Measurements from ENCODE around the gene MLYCD. TPM values are rescaled to one million over a fixed set of nuclear protein-coding genes. Genes with fewer than 3 reads are reported as not detected.

Gene MLYCD
- total RNA-seq, 2 experiments from 2014 or later, result 5.3 to 5.7 TPM

DNA sequence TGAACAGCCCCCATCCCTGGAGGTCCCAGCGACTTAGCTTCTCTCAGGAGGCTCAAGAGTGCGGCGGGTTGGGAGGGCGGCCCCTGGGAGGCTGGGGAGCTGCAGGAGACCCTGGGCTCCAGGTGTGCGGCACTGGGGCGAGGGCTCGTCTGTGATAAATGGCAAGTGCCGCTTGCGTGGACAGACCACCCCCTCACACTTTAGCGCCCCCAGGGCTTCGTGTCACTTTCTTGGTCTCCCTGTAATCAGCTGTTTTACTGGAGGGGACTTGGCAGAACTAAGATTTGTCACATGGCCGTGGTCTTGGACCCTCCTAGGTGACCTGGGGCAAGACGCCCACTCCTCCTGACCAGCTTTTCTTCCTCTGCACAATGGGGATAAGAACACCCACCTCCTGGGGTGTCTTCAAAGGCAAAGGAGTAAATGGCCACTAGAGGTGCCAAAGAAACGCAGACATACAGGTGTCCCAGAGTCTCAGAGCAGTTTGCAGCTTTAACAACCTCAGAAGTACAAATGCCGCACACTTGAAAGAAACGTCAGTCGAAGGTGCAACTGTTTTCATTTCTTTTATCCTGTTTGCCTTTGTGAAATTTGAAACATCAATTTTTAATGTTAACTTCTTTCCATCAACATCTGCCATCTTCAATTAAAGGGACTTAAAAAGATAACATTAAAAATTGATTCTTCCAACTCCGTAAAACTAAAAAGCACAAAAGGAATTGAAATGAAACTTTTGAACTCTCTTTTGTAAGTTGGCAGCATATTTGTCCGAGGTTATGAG, 55.1 kb downstream of the MLYCD start:
- Mint-ChIP-seq H3K36me3 (no peaks in the 10 kb centered on the region), H3K4me3 (no peak overlapping the region), H3K9me3 (ENCODE audit: low read depth) (peaks cover 5% of the 10 kb centered on the region), H3K27ac (no peak overlapping the region), H3K4me1 (peaks cover 13% of the 10 kb centered on the region), H3K27me3 (peaks cover 11% of the 10 kb centered on the region)
- DNase-seq (no peak), ATAC-seq (peak; percentile 31)
- CTCF ChIA-PET, result interaction anchor here (0.5 to 1.8 kb wide), 11 partner anchors 8 to 233 kb away, joined by 3 to 16 read pairs (median 4); partner anchors contain the start of gene TAF1C

DNA sequence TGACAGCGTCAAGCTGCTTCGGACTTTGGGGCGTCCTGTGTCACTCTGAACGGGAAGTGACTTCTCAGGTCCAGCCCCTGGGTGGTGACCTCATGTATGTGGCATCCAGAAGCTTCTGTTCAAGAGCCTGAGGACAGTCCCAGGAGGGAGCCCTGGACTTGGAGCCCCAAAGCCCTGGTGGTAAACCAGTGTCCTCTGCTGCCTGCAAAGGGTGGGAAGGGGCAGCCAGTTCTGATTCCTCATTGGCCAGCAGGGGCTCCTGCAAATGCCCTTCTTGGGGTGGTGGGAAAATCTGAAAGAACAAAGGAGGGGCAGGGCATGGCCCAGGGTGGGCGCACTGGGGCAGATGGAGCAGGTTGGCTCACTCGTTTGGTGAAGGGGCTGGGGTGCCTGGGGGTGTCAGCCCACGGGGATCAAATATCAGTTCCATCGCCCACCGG, 55.7 kb downstream of the MLYCD start:
- Mint-ChIP-seq H3K27ac (no peak overlapping the region), H3K27me3 (peaks cover 11% of the 10 kb centered on the region), H3K4me1 (peaks cover 13% of the 10 kb centered on the region), H3K36me3 (no peaks in the 10 kb centered on the region), H3K9me3 (ENCODE audit: low read depth) (peaks cover 5% of the 10 kb centered on the region), H3K4me3 (no peak overlapping the region)
- ATAC-seq, result no peak
- DNase-seq, result no peak
- CTCF ChIA-PET, result interaction anchor here (1.0 to 1.8 kb wide), 9 partner anchors 8 to 232 kb away, joined by 3 to 16 read pairs (median 4); partner anchors contain the start of gene TAF1C

DNA sequence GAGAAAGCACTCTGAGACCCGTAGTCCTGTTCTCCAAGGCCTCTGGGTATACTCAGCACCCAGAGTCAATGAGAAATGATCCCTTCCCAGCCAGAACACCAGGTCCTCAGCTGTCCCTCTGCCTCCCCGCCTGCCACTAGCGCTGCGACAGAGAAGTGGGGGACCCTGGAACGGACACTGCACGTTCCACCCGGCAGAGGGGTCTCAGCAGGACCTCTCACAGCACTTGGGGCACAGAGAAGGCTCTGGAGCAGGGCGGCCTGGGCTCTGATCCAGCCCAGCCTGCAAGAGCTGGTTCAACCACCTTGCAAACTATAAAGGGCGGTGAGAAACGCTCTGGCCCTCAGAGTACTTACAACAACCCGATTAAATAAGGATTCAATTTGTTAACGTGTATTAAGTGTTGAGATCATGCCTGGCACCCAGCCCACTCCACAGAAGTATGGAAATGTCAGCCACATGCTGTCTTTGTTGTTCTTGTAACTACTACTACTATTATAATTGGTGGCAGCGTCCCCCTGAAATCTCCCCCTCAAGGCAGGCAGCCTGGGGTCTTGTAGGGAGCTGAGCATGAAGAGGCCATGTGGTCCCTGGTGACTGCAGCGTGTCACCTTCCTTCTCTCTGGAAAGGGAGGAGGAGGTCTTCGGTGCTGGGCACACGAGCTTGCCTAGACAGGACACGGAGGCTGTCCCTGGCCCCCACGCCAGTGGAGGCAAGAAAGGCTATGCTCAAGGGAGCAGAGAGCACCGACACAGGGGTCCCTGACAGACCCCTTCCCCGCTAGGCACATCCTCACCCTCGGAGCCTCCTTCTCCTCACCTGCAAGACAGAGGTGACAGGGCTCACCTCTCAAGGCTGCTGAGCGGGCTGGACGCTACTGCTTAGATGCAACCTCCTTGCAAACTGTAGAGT, 56.6 kb downstream of the MLYCD start:
- Mint-ChIP-seq H3K4me1 (peaks cover 13% of the 10 kb centered on the region), H3K36me3 (no peaks in the 10 kb centered on the region), H3K4me3 (no peak overlapping the region), H3K27ac (no peak overlapping the region), H3K9me3 (ENCODE audit: low read depth) (no peaks in the 10 kb centered on the region), H3K27me3 (peaks cover 11% of the 10 kb centered on the region)
- CTCF ChIA-PET, result interaction anchor here (1.1 to 3.8 kb wide), 9 partner anchors 8 to 969 kb away, joined by 3 to 22 read pairs (median 7); partner anchors contain the start of gene TAF1C
- DNase-seq (no peak), ATAC-seq (no peak)

DNA sequence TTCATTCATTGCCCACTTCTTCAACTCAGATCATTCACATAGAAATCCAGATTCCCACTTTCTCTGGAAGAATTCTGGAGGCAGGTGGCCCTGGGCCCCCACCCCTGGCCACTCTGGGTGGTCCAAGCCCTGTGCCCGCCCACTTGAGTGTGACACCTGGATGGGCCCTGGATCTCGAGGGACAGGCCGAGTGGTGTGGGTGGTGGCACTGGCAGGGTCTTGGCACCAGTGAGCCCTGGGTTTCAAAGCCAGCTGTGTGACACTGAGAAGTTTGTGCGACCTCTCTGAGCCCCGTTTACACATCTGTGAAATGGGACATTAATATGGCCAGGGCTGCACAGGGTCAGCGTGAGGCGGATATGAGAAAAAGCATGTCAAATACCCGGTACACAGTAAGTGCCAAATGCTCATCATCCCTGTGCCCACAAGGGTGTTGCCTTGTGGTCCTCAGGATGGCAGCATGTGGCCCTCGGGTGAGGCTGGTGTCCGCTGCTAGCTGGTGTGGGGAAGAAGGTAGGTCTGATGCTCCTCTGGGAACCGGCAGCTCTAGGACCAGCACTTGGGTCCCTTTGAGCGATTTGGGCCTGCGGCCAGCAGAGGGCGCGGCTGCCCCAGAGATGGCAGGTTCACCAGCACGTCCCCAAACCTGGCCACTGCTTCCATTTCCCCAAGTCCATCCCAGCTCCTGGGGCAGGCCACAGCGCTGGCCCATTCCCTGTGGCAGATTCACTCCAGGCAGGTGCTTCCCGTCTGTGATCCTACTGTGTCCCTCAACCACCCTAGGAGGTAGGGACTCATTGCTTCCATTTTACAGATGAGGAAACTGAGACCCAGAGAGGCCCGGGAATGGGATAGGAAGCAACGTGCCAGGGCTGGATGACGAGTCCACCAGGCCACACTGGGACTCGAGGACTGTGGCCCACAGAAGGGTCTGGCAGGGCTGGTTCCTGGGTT, 57.7 kb downstream of the MLYCD start:
- no peak overlapping the region for H3K27ac Mint-ChIP-seq
- H3K4me3 Mint-ChIP-seq, result no peak overlapping the region
- CTCF ChIA-PET, result interaction anchor here (0.7 to 3.8 kb wide), 24 partner anchors 9 to 968 kb away, joined by 3 to 22 read pairs (median 4); partner anchors contain the start of genes MBTPS1 and TAF1C
- H3K4me1 Mint-ChIP-seq, result peaks cover 13% of the 10 kb centered on the region
- ATAC-seq, result peak; percentile 62
- H3K27me3 Mint-ChIP-seq, result peaks cover 11% of the 10 kb centered on the region
- H3K36me3 Mint-ChIP-seq, result no peaks in the 10 kb centered on the region
- DNase-seq, result peak; percentile 83
- no peaks in the 10 kb centered on the region for H3K9me3 Mint-ChIP-seq (ENCODE audit: low read depth)

DNA sequence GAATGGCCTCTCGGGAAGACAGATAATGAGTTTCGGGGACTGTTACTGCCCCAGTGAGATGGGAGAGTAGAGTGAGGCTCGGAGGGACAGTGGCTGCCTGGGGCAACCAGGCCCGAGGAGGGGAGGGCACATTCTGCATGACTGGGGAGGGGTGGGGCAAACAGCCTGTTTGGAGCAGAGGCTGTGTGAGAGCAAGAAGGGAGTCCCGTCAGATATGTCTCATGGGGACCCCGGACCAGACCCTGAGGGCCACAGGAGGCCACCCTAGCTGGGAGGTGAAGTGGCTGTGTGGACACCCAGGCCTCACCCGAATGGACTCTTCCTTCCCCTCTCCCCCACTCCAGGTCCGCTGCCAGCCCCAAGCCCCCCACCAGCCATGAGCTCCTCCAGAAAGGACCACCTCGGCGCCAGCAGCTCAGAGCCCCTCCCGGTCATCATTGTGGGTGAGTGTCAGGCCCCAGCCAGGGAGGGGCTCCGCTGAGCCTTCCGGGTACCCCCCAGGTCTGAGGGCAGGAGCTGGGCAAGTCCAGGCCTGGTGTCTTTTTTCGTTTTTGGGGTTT, 58.5 kb downstream of the MLYCD start:
- Mint-ChIP-seq H3K9me3 (ENCODE audit: low read depth) (no peaks in the 10 kb centered on the region), H3K4me3 (no peak overlapping the region), H3K27me3 (peaks cover 11% of the 10 kb centered on the region), H3K36me3 (no peaks in the 10 kb centered on the region), H3K27ac (no peak overlapping the region), H3K4me1 (peaks cover 13% of the 10 kb centered on the region)
- no peak for DNase-seq
- no peak for ATAC-seq
- CTCF ChIA-PET, result interaction anchor here (0.6 to 3.8 kb wide), 21 partner anchors 10 to 643 kb away, joined by 3 to 22 read pairs (median 4); partner anchors contain the start of genes MBTPS1 and TAF1C

DNA sequence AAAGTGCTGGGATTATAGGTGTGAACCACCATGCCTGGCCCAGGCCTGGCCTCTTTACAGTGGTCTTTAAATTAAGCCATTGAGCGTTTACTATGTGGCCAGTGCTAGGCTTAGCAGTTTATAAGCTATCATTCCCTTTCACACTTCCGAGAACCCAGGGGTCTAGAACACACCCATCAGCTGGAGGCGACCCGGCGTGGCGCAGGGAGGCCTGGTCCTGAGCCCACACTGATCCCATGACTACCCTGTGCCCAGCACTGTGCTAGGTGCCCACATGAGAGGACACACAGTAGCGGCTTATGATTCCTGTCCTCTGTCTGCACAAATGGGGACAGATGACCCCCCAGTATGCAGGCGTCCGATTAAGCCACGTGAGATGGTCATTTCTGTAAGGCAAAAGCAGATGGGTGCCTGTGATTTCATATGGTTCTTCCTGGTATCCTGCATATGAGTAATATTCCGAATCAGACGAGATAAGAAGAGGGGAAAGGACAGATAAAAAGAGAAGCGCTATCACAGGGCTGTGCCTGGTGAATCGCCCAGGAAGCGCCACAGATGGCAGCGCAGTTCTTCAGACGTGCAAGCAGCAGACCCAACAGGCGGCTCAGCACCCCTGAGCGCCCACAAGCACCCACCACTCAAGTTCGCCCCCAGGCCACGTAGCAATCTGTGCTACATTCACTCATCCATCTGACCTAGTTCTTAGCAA, 59.4 kb downstream of the MLYCD start:
- Mint-ChIP-seq H3K4me3 (no peak overlapping the region), H3K4me1 (peaks cover 6% of the 10 kb centered on the region), H3K27ac (no peak overlapping the region), H3K27me3 (peaks cover 11% of the 10 kb centered on the region), H3K9me3 (ENCODE audit: low read depth) (no peaks in the 10 kb centered on the region), H3K36me3 (no peaks in the 10 kb centered on the region)
- no peak for ATAC-seq
- CTCF ChIA-PET, result interaction anchor here (0.6 to 3.8 kb wide), 6 partner anchors 86 to 642 kb away, joined by 3 to 22 read pairs (median 12); partner anchors contain the start of gene TAF1C
- DNase-seq, result no peak

GRCh38 chr16:83958846-83959565, 60.1 kb downstream of the MLYCD start:
- H3K27ac Mint-ChIP-seq, result no peak overlapping the region
- H3K4me3 Mint-ChIP-seq, result no peak overlapping the region
- H3K36me3 Mint-ChIP-seq, result no peaks in the 10 kb centered on the region
- CTCF ChIA-PET, result interaction anchor here (1.7 to 3.8 kb wide), 2 partner anchors 104 to 107 kb away, joined by 6 to 22 read pairs; no protein-coding TSS in a partner anchor
- DNase-seq (no peak), ATAC-seq (no peak)
- no peaks in the 10 kb centered on the region for H3K9me3 Mint-ChIP-seq (ENCODE audit: low read depth)
- H3K27me3 Mint-ChIP-seq, result peaks cover 10% of the 10 kb centered on the region
- H3K4me1 Mint-ChIP-seq, result peaks cover 2% of the 10 kb centered on the region

GRCh38 chr16:83959656-83960434, 60.9 kb downstream of the MLYCD start:
- H3K4me3 Mint-ChIP-seq, result no peak overlapping the region

GRCh38 chr16:83960521-83961249, 61.8 kb downstream of the MLYCD start:
- CTCF ChIA-PET, result no interaction called here
- H3K9me3 Mint-ChIP-seq (ENCODE audit: low read depth), result no peaks in the 10 kb centered on the region
- no peaks in the 10 kb centered on the region for H3K36me3 Mint-ChIP-seq
- no peak overlapping the region for H3K27ac Mint-ChIP-seq
- no peaks in the 10 kb centered on the region for H3K27me3 Mint-ChIP-seq
- H3K4me3 Mint-ChIP-seq, result no peak overlapping the region
- ATAC-seq, result no peak
- no peaks in the 10 kb centered on the region for H3K4me1 Mint-ChIP-seq
- DNase-seq, result no peak

More at GRCh38 chr16:83959656-83960434, 60.9 kb downstream of the MLYCD start:
- no peaks in the 10 kb centered on the region for H3K9me3 Mint-ChIP-seq (ENCODE audit: low read depth)
- no peak for DNase-seq
- H3K4me1 Mint-ChIP-seq, result no peaks in the 10 kb centered on the region
- H3K27me3 Mint-ChIP-seq, result peaks cover 1% of the 10 kb centered on the region
- H3K27ac Mint-ChIP-seq, result no peak overlapping the region
- CTCF ChIA-PET, result interaction anchor here (3.8 kb wide), 1 partner anchor 106 kb away, joined by 22 read pairs; no protein-coding TSS in a partner anchor
- no peak for ATAC-seq
- no peaks in the 10 kb centered on the region for H3K36me3 Mint-ChIP-seq

GRCh38 chr16:83961591-83961990, 62.7 kb downstream of the MLYCD start:
- H3K27me3 Mint-ChIP-seq, result no peaks in the 10 kb centered on the region
- ATAC-seq (no peak), DNase-seq (no peak)
- no peaks in the 10 kb centered on the region for H3K36me3 Mint-ChIP-seq
- no peak overlapping the region for H3K4me3 Mint-ChIP-seq
- H3K4me1 Mint-ChIP-seq, result no peaks in the 10 kb centered on the region
- H3K9me3 Mint-ChIP-seq (ENCODE audit: low read depth), result no peaks in the 10 kb centered on the region
- CTCF ChIA-PET, result interaction anchor here (1.4 kb wide), 1 partner anchor 8 kb away, joined by 4 read pairs; no protein-coding TSS in a partner anchor
- H3K27ac Mint-ChIP-seq, result no peak overlapping the region

All from activated CD8-positive, alpha-beta memory T cell treated with anti-CD3 and anti-CD28 coated beads, Interleukin-2, amount 10 ng/mL, durations not matched to agents 7 days and 5 days (primary cell).